Amniotic epithelial cell (primary cell): ENCODE measurements around the gene LIPE.
"Not testable (repeated sequence)": the region's sequence is repeated elsewhere in the genome, so short reads cannot be mapped to it uniquely, and the experiment has no call there.

ENCODE experiments used
- DNase-seq: peaks from one replicate; pipeline ENCODE4 v3.0.0-alpha.2; 2010; ENCODE audit warnings: low read depth

Gene LIPE

GRCh38 chr19:42427313-42427712, at the start of gene LIPE:
Gene LIPE (minus strand): TSS chr19:42427388. CDS start chr19:42427149, 239 bp downstream.
- peak; percentile 58 for DNase-seq

GRCh38 chr19:42475366-42475765, 48.2 kb upstream of the LIPE start:
- DNase-seq, result no peak

- no peak for DNase-seq
Observed at GRCh38 chr19:42474743-42475142, 47.6 kb upstream of the LIPE start.

GRCh38 chr19:42473686-42474085, 46.5 kb upstream of the LIPE start:
- no peak for DNase-seq

- no peak for DNase-seq
Observed at GRCh38 chr19:42472402-42473147, 45.4 kb upstream of the LIPE start.

- peak; percentile 48 for DNase-seq
Observed at GRCh38 chr19:42471554-42472249, 44.5 kb upstream of the LIPE start.

- DNase-seq, result peak; percentile 50
Observed at GRCh38 chr19:42469311-42470235, 42.4 kb upstream of the LIPE start.

- DNase-seq, result peak; percentile 78
Observed at GRCh38 chr19:42468273-42468796, 41.1 kb upstream of the LIPE start.

GRCh38 chr19:42467183-42467760, 40.1 kb upstream of the LIPE start:
- DNase-seq, result peak; percentile 83

GRCh38 chr19:42466521-42467182, 39.5 kb upstream of the LIPE start:
- DNase-seq, result peak; percentile 53

- DNase-seq, result no peak
Observed at GRCh38 chr19:42465827-42466280, 38.7 kb upstream of the LIPE start.

- DNase-seq, result no peak
Observed at GRCh38 chr19:42461700-42462324, 34.6 kb upstream of the LIPE start.

- not testable (repeated sequence) for DNase-seq
Observed at GRCh38 chr19:42461231-42461630, 34.0 kb upstream of the LIPE start.

- no peak for DNase-seq
Observed at GRCh38 chr19:42459926-42460325, 32.7 kb upstream of the LIPE start.

- DNase-seq, result peak; percentile 31
Observed at GRCh38 chr19:42455621-42456081, 28.5 kb upstream of the LIPE start.

GRCh38 chr19:42455086-42455485, 27.9 kb upstream of the LIPE start:
- no peak for DNase-seq

GRCh38 chr19:42452590-42452989, 25.4 kb upstream of the LIPE start:
- DNase-seq, result no peak

GRCh38 chr19:42450314-42450934, 23.2 kb upstream of the LIPE start:
- DNase-seq, result peak; percentile 80

GRCh38 chr19:42448306-42448705, 21.1 kb upstream of the LIPE start:
- not testable (repeated sequence) for DNase-seq

- DNase-seq, result no peak
Observed at GRCh38 chr19:42445948-42446347, 18.8 kb upstream of the LIPE start.
